Endothelial cell of umbilical vein (primary cell): Measurements from ENCODE around the gene PDE3B. TPM values are rescaled to one million over a fixed set of nuclear protein-coding genes. Genes with fewer than 3 reads are reported as not detected.

Experiments used
- BruUV-seq: library from RNA; stranded (reverse); fragments of 400-500 nt; replicated peaks from 2 replicates; lab custom pipeline; 2021; lab: Mats Ljungman, UMichigan
- CTCF ChIA-PET: fragments of 300-600, 350-600 bp; sonication (Branson Sonifier 250); formaldehyde crosslinking; loops from one replicate; lab custom pipeline; 2021; ENCODE audit warnings: antibody characterized with exemption, inconsistent platforms; lab: Charles Lee
- POLR2A ChIA-PET: fragments of 300-600, 350-600 bp; sonication (Branson Sonifier 250); formaldehyde crosslinking; loops from one replicate; lab custom pipeline; 2021; ENCODE audit warnings: antibody characterized with exemption, inconsistent platforms; lab: Charles Lee
- DNase-seq: peaks from one replicate; pipeline ENCODE4 v3.0.0-alpha.2; 2011; ENCODE audit warnings: low read depth, low spot score
- FAIRE-seq: peaks from 2 replicates; lab custom pipeline; 2011; peaks lifted over from hg19 to GRCh38; lab: Jason Lieb, UNC
- H2AFZ ChIP-seq: 2 replicates; pipeline ENCODE4 v1.6.0; 2012; ENCODE audit warnings: low read depth, low read length, control low read depth, inconsistent platforms
- H3K27ac ChIP-seq: 2 replicates; pipeline ENCODE4 v1.5.1; 2011; ENCODE audit warnings: low read depth, mild to moderate bottlenecking, control low read depth, low read length, moderate library complexity; ENCODE audit not compliant: insufficient read depth
- H3K27me3 ChIP-seq, 2 experiments: 2 replicates each; pipeline versions ENCODE4 v1.6.0 to v1.6.1; 2011; ENCODE audit warnings: low read length in 2 of 2, mixed read lengths in 1 of 2; ENCODE audit not compliant: control insufficient read depth in 2 of 2, insufficient read depth in 2 of 2
- H3K36me3 ChIP-seq, 2 experiments: 2 replicates in 1 of 2; 3 replicates in 1 of 2; pipeline ENCODE4 v1.5.1; 2011; ENCODE audit warnings: low read length in 2 of 2, mild to moderate bottlenecking in 1 of 2, moderate library complexity in 1 of 2; ENCODE audit not compliant: control insufficient read depth in 2 of 2, insufficient read depth in 2 of 2; ENCODE audit errors: extremely low read depth in 1 of 2
- H3K4me1 ChIP-seq: 3 replicates; pipeline ENCODE4 v1.5.1; 2011; ENCODE audit warnings: mild to moderate bottlenecking, low read length; ENCODE audit not compliant: control insufficient read depth, insufficient read depth; ENCODE audit errors: extremely low read depth
- H3K4me2 ChIP-seq: 2 replicates; pipeline ENCODE4 v1.6.1; 2011; ENCODE audit warnings: low read length, control low read depth, mixed read lengths; ENCODE audit not compliant: insufficient read depth
- H3K4me3 ChIP-seq, 3 experiments: fragments of 200-600 bp in 1 of 3; sonication (generic), shearing (Covaris generic) in 1 of 3; replicated peaks in 1 of 3; 2 replicates each; pipeline ENCODE4 v1.5.1; 2011 to 2016; ENCODE audit warnings: control low read depth in 3 of 3, low read length in 3 of 3, mild to moderate bottlenecking in 2 of 3, inconsistent platforms in 1 of 3, low read depth in 1 of 3, moderate library complexity in 1 of 3; ENCODE audit not compliant: insufficient read depth in 1 of 3
- H3K79me2 ChIP-seq: 2 replicates; pipeline ENCODE4 v1.6.0; 2012; ENCODE audit warnings: low read length, inconsistent platforms; ENCODE audit not compliant: control insufficient read depth, insufficient read depth
- H3K9ac ChIP-seq: replicated peaks from 2 replicates; pipeline ENCODE3; 2011; ENCODE audit warnings: low read length, control low read depth; ENCODE audit not compliant: insufficient read depth; ENCODE audit errors: extremely low read depth
- H3K9me1 ChIP-seq: replicated peaks from 3 replicates; pipeline ENCODE4 v1.6.0; 2011; ENCODE audit warnings: mild to moderate bottlenecking, low read length; ENCODE audit not compliant: control insufficient read depth, insufficient read depth; ENCODE audit errors: extremely low read depth
- H3K9me3 ChIP-seq: replicated peaks from 2 replicates; pipeline ENCODE4 v1.5.1; 2012; ENCODE audit warnings: low read length, inconsistent platforms; ENCODE audit not compliant: control insufficient read depth, insufficient read depth
- H4K20me1 ChIP-seq: replicated peaks from 2 replicates; pipeline ENCODE3; 2011; ENCODE audit warnings: mild to moderate bottlenecking, low read length; ENCODE audit not compliant: control insufficient read depth, insufficient read depth; ENCODE audit errors: extremely low read depth
- EZH2 ChIP-seq: IDR thresholded peaks from 2 replicates; pipeline ENCODE4 v1.6.1; 2012; ENCODE audit warnings: borderline replicate concordance, low read depth, mild to moderate bottlenecking, moderate library complexity, low read length, inconsistent platforms; ENCODE audit not compliant: severe bottlenecking
- FOS ChIP-seq: IDR thresholded peaks from 2 replicates; pipeline ENCODE4 v1.6.1; 2011; ENCODE audit warnings: mild to moderate bottlenecking, low read length, moderate library complexity, borderline replicate concordance; ENCODE audit not compliant: insufficient read depth
- GATA2 ChIP-seq: IDR thresholded peaks from 2 replicates; pipeline ENCODE4 v1.7.0; 2011; ENCODE audit warnings: low read depth, mild to moderate bottlenecking, moderate library complexity, mixed read lengths, low read length; ENCODE audit not compliant: insufficient read length, insufficient read depth
- JUN ChIP-seq: IDR thresholded peaks from 2 replicates; pipeline ENCODE4 v1.6.1; 2011; ENCODE audit warnings: borderline replicate concordance, low read depth; ENCODE audit not compliant: insufficient read length, insufficient read depth
- MAX ChIP-seq: IDR thresholded peaks from 2 replicates; pipeline ENCODE4 v1.6.1; 2011; ENCODE audit not compliant: insufficient read depth, insufficient read length
- MYC ChIP-seq: IDR thresholded peaks from one replicate; pipeline ENCODE4 v1.6.1; 2011; ENCODE audit warnings: mild to moderate bottlenecking, low read depth, low read length
- POLR2A ChIP-seq: IDR thresholded peaks from 2 replicates; pipeline ENCODE4 v1.6.1; 2012; ENCODE audit warnings: low read depth, mild to moderate bottlenecking, control low read depth, low read length
- POLR2AphosphoS5 ChIP-seq: IDR thresholded peaks from 2 replicates; pipeline ENCODE4 v1.6.1; 2012; ENCODE audit warnings: low read depth, mild to moderate bottlenecking, control low read depth, low read length, moderate library complexity; ENCODE audit not compliant: insufficient read depth
- dilution Hi-C: fragments of 300-500 bp; cut with MboI; formaldehyde crosslinking; loops from one replicate; pipeline ENCODE4 v1.15.0; 2019; ENCODE audit warnings: low sequenced_read_pairs; ENCODE audit not compliant: extremely low pct_ligation_motif_present
- intact Hi-C: fragments of 100-400 bp; cut with micrococcal nuclease; formaldehyde crosslinking; loops from one replicate; pipeline ENCODE4 v1.10.0; 2022
- polyA plus RNA-seq, 4 experiments: library from polyadenylated mRNA; depleted of rRNA in 3 of 4; stranded (reverse) in 3 of 4; unstranded in 1 of 4; fragments of >200 nt; gene quantifications; 2 replicates each; pipeline versions ENCODE4 v1.2.1 to v1.2.3, GENCODE V29; 2011 to 2012; ENCODE audit warnings: missing spikeins in 1 of 4
- total RNA-seq: library from RNA; stranded (reverse); gene quantifications from 2 replicates; pipeline ENCODE4 v1.2.3, GENCODE V29; 2021
- TF ChIP-seq, protein P1 (sequence below), 2 donors: IDR thresholded peaks; 1 replicate in 1 of 2; 2 replicates in 1 of 2; pipeline ENCODE4 v1.5.1; 2011; ENCODE audit warnings: low read length in 2 of 2, mild to moderate bottlenecking in 2 of 2, moderate library complexity in 2 of 2, control low read depth in 1 of 2, inconsistent platforms in 1 of 2, low read depth in 1 of 2; ENCODE audit not compliant: insufficient read depth in 1 of 2; ENCODE audit errors: extremely low read depth in 1 of 2

PDE3B gene
- total and polyA plus RNA-seq, 2 donors (not counting 3 experiments of a cell fraction or from before 2014, with no cell fraction given) = 0.26 to 1.9 TPM

- H3K36me3 ChIP-seq = no peaks in the 10 kb centered on the region
- intact Hi-C loops = no loop called here
- no peaks in the 10 kb centered on the region for H4K20me1 ChIP-seq
- no peak overlapping the region for H3K4me2 ChIP-seq
- no peaks in the 10 kb centered on the region for H3K79me2 ChIP-seq
- H3K4me3 ChIP-seq = no peak overlapping the region
- POLR2A ChIA-PET = interaction anchor here (0.7 kb wide), 1 partner anchor 154 kb away, joined by 3 read pairs; no protein-coding TSS in a partner anchor
- H2AFZ ChIP-seq = no peak overlapping the region
- FAIRE-seq (no peak), DNase-seq (no peak)
- no peak for TF ChIP-seq MAX
- TF ChIP-seq MYC = no peak
- TF ChIP-seq JUN = no peak
- no peak for TF ChIP-seq GATA2
- TF ChIP-seq POLR2A = no peak
- no peak for TF ChIP-seq POLR2AphosphoS5
- TF ChIP-seq EZH2 = no peak
- TF ChIP-seq, protein P1, sequence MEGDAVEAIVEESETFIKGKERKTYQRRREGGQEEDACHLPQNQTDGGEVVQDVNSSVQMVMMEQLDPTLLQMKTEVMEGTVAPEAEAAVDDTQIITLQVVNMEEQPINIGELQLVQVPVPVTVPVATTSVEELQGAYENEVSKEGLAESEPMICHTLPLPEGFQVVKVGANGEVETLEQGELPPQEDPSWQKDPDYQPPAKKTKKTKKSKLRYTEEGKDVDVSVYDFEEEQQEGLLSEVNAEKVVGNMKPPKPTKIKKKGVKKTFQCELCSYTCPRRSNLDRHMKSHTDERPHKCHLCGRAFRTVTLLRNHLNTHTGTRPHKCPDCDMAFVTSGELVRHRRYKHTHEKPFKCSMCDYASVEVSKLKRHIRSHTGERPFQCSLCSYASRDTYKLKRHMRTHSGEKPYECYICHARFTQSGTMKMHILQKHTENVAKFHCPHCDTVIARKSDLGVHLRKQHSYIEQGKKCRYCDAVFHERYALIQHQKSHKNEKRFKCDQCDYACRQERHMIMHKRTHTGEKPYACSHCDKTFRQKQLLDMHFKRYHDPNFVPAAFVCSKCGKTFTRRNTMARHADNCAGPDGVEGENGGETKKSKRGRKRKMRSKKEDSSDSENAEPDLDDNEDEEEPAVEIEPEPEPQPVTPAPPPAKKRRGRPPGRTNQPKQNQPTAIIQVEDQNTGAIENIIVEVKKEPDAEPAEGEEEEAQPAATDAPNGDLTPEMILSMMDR (IDR thresholded peaks at IDR 0.05; ENCODE audit: extremely low read depth in 1 of 2, insufficient read depth in 1 of 2, low read depth in 1 of 2, low read length in 2 of 2) = no peak
- TF ChIP-seq FOS = no peak
- H3K9me3 ChIP-seq = no peaks in the 10 kb centered on the region
- H3K4me1 ChIP-seq = peaks cover 4% of the 10 kb centered on the region
- H3K27me3 ChIP-seq = peaks cover 10 to 17% of the 10 kb centered on the region in 2 experiments
- BruUV-seq = no TSS peak
- dilution Hi-C loops = no loop called here
- no peak overlapping the region for H3K9ac ChIP-seq
- no peak overlapping the region for H3K27ac ChIP-seq
- H3K9me1 ChIP-seq = no peaks in the 10 kb centered on the region
- CTCF ChIA-PET = no interaction called here
These were observed 6.5 kb downstream of the PDE3B start for GRCh38 chr11:14650064-14650463.
